Activated T-cell treated with anti-CD3 and anti-CD28 coated beads, Interleukin-2, amount 50 U/mL, for 48 hours (primary cell): ENCODE results near the gene TRMT61B.

ENCODE experiments used
- DNase-seq, 2 experiments: peaks; one replicate each; pipeline ENCODE4 v3.0.0-alpha.2; 2020

The TRMT61B gene

GRCh38 chr2:28870146-28870891, at the start of gene TRMT61B:
Gene TRMT61B (minus strand): TSS chr2:28870309. CDS start chr2:28870277, 32 bp downstream.
- peak; percentile 98 for DNase-seq

- no peak for DNase-seq
Observed at GRCh38 chr2:28915939-28916338, 45.8 kb upstream of the TRMT61B start.

DNA sequence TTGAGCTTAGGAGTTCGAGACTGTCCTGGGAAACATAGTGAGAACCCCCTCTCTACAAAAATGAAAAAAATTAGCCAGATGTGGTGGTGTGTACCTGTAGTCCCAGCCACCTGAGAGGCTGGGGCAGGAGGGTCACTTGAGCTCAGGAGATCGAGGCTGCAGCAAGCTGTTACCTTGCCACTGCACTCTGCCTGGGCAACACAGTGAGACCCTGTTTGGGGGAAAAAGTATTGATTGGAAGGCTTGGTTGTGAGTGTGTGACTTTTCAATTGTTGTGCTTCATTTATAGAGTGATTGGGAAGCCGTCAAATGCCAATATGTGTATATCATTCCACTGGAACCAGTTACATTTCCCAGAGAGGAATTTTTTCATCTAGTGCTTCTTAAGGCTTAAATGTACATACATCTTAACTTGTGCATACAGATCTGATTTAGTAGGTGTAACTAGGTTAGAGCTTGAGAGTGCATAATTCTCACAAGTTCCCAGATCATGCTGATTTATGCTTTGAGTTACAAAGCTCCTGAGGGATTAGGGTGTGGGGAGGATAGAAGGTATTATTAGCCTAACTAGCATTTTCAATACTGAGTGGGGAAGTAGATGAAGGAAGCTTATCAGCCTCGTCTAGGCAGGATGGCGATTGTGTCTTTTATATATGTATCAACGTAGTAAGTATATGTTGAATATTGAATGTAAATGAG, 39.7 kb upstream of the TRMT61B start:
- no peak for DNase-seq

- DNase-seq: no peak
Observed at GRCh38 chr2:28908172-28908571, 38.1 kb upstream of the TRMT61B start.

GRCh38 chr2:28906821-28907220, 36.7 kb upstream of the TRMT61B start:
- no peak for DNase-seq

GRCh38 chr2:28906376-28906775, 36.3 kb upstream of the TRMT61B start:
- DNase-seq: no peak

DNA sequence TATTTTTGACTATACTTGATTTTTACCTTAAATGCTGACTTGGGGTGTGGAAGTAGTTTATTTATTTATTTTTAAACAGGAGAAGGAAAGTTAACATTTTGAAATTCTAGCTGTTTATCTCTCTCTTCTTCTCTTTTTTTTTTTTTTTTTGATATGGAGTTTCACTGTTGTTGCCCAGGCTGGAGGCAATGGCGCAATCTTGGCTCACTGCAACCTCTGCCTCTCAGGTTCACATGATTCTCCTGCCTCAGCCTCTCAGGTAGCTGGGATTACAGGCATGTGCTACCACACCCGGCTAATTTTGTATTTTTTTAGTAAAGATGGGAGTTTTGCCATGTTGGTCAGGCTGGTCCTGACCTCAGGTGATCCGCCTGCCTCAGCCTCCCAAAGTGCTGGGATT, 35.4 kb upstream of the TRMT61B start:
- DNase-seq: no peak

GRCh38 chr2:28904802-28905457, 34.8 kb upstream of the TRMT61B start:
- DNase-seq: no peak

DNA sequence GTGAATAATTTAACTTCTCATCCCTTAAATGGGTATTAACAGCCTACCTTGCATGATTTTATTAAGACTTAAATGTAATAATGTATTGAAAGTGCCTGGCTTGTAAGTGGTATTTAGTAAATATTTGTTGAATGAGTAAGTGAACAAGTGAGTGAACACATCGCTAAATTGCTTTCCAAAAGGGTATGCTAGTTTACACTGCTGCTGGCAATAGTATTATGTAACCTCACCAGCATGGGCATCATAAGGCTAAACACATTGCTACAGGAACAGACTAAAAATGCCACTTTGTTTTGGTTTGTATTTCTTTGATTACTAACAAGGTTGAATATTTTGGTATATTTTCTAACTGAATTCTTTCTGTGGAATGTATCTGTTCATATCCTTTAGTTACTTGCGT, 34.2 kb upstream of the TRMT61B start:
- no peak for DNase-seq

DNA sequence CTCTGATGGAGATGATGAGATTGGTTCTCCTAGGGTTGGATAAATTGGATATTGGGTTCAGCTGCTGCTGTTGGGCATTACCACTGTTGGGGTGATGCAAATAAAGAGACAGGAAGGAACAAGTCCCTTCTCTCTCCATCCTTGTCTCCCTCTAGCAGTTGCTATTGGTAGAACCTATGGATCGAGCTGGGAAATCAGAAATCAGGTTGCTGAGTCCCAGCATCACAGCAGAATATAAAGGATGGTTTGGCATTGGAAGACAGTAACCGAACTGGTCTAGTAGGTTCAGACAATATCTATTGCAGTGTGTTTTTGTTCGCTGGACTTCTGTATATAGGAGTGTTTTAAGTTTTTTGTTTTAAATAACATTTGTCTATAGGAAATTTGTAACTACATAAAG, 32.5 kb upstream of the TRMT61B start:
- no peak for DNase-seq

GRCh38 chr2:28901841-28902240, 31.7 kb upstream of the TRMT61B start:
- DNase-seq: no peak

DNA sequence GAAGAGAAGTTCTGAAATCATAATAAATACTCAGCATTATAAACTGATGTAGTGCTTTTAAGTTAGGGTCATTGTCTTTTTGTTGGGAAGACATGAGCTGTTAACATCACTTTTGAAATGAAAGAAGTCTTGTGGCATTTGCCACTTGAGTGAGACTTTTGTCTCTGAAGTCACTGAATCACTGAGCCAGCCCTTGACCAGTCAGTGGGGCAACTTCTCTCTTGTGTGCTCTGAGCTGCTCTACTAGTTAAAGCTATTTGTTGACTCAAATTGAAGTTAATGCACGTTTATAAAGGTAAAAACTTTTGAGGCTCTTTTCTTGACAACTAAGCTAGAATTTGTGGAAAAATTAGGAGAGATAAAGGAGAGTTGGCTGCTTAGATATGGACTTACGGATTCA, 31.1 kb upstream of the TRMT61B start:
- no peak for DNase-seq

DNA sequence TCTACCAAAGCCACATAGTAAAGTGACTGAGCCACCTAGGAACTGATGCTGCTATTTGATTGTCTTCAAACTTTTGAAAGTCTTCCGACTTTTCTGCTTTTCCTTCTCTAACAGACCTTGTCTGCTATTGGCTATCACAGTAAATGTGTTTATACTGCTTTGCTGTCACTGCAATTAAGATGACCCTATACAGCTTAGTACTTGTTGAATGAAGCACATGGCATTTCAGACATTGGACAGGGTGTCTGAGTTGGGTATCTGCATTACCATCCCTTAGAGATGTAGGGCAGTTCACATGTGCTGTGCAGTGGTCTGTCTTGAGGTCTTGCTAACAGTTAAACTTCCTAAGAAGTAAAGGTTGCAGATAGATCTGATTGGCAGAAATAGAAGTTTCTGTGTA, 27.9 kb upstream of the TRMT61B start:
- no peak for DNase-seq

DNA sequence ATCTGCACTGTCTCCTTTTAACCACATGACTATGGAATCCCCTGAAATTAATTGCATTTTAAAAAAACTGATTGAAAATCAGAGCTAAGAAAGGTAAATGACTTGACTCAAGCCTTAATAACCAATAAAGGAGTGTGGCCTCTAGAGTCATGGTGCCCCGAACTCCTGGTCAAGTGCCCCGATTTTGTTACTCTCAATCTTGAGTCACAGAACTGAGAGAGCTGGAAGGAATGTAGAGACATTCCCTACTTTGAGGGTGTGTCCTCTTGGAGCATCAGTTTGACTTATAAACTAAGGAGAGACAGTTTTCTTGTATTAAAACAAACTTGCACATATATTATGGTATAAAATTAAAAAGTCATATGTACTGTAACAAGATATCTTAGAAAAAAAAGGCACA, 26.8 kb upstream of the TRMT61B start:
- DNase-seq: no peak

DNA sequence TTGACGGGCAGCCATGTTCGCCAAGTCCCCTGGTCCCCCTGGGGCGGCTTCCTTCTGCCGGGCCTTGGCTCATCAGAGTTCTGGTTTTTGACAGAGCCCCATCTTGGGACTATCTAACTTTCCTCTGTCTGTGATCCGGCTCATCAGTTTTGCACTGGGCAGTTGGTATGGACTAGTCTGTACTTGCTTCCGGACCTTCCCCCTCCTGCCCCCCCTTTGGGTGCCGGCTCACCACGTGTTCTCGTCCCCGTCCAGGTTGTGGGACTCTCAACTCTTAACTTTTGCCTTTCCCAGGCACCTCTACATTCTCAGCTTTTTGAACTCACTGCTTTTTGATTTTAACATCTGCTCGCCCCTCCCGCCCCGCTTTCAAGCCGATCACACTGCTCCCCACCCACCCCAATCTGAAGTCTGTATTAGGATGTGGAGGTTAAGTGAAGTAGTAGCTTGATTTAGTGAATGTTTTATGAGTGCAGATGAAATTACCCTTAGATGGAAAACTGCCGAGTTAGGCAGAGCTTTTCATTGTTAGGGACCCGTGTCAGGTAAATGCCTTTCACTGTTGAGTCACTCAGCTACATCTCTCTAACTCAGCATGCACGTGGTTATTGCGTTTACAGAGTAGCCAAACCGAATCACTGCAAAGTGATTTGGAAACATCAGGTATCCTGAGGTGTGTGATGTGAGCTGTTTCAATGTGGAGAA, 25.2 kb upstream of the TRMT61B start:
- DNase-seq: peak; percentile 68 to 73

- peak; percentile 98 for DNase-seq
Observed at GRCh38 chr2:28894470-28895188, 24.5 kb upstream of the TRMT61B start, which contains the start of gene WDR43. Gene WDR43 (plus strand): TSS chr2:28894667. CDS start chr2:28894699, 32 bp downstream.

DNA sequence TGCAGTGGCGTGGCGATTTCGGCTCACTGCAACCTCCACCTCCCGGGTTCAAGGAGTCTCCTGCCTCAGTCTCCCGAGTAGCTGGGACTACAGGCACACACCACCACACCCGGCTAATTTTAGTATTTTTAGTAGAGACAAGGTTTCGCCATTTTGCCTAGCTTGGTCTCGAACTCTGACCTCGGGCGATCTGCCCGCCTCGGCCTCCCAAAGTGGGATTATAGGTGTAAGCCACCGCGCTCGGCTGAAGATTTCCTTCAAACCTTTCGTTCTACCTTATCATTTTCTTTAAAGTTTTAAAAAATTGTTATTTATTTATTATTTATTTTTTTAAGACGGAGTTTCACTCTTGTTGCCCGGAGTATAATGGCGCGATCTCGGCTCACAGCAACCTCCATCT, 23.4 kb upstream of the TRMT61B start:
- DNase-seq: no peak

- no peak for DNase-seq
Observed at GRCh38 chr2:28880193-28880592, 10.1 kb upstream of the TRMT61B start.

- DNase-seq: no peak
Observed at GRCh38 chr2:28871620-28872019, 1.5 kb upstream of the TRMT61B start.

DNA sequence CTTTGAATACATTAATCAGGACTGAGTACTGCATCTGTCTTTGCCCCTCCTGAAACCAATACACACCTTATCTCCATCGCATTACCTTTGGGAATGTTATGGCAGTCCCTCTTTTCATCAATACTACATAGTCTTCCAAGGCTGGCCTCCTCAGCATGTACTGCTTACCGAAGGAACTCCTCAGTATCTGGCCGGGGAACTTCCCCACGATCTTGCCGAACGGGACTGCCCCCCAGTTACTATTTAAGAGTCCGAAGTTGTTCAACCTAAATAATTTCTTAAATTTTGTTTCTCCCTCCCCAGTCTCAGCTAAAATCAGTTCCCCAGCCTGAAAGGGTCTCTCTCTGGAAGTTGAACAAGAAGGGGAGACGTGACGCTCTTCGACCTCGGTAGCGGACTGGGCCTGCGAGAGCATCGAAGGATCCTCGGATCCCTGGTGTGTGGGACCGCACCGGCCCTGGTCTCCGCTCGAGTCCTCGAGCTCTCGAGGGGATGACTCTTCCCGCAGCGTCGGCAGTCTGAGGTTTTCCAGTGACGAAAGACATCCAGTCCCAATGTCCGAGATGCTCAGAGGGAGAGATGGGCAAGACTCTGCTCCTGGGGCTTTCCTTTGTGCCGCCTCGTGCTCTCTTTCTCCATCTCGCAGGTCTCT, 489 bp downstream of the TRMT61B start:
- DNase-seq: no peak

- DNase-seq: no peak
Observed at GRCh38 chr2:28868611-28869010, 1.5 kb downstream of the TRMT61B start.

- no peak for DNase-seq
Observed at GRCh38 chr2:28855977-28856376, 14.1 kb downstream of the TRMT61B start.
